Mesothelial cell of epicardium (in vitro differentiated cells): ENCODE results near the gene RBM4B. TPM values are rescaled to one million over a fixed set of nuclear protein-coding genes. Genes with fewer than 3 reads are reported as not detected.

Experiments
- DNase-seq, 2 experiments: peaks; one replicate each; pipeline ENCODE4 v3.0.0; 2021; ENCODE audit warnings: low spot score in 2 of 2; ENCODE audit not compliant: unreplicated experiment in 2 of 2
- H3K27ac Mint-ChIP-seq: 2 replicates; pipeline ENCODE4 v1.8.0; 2021; ENCODE audit warnings: mixed read lengths
- H3K27me3 Mint-ChIP-seq: 2 replicates; pipeline ENCODE4 v1.8.0; 2021; ENCODE audit warnings: low read depth, mixed read lengths
- H3K36me3 Mint-ChIP-seq: 2 replicates; pipeline ENCODE4 v1.8.0; 2021; ENCODE audit warnings: mixed read lengths
- H3K4me1 Mint-ChIP-seq: 2 replicates; pipeline ENCODE4 v1.8.0; 2021; ENCODE audit warnings: mixed read lengths
- H3K4me3 Mint-ChIP-seq: 2 replicates; pipeline ENCODE4 v1.8.0; 2021; ENCODE audit warnings: mild to moderate bottlenecking, moderate library complexity, mixed read lengths
- H3K9me3 Mint-ChIP-seq: 2 replicates; pipeline ENCODE4 v1.8.0; 2021; ENCODE audit warnings: mixed read lengths
- total RNA-seq: library from RNA; stranded (reverse); gene quantifications from 3 replicates; pipeline ENCODE4 v1.2.1, GENCODE V29; 2021
- TF ChIP-seq, protein P1 (sequence below): fragments of 200-600 bp; sonication (generic); IDR thresholded peaks from one replicate; pipeline ENCODE4 v1.5.0; 2021; ENCODE audit warnings: antibody characterized with exemption; ENCODE audit not compliant: unreplicated experiment

RBM4B gene
- total RNA-seq, 1 donor from 2014 or later = 39.6 TPM

DNA sequence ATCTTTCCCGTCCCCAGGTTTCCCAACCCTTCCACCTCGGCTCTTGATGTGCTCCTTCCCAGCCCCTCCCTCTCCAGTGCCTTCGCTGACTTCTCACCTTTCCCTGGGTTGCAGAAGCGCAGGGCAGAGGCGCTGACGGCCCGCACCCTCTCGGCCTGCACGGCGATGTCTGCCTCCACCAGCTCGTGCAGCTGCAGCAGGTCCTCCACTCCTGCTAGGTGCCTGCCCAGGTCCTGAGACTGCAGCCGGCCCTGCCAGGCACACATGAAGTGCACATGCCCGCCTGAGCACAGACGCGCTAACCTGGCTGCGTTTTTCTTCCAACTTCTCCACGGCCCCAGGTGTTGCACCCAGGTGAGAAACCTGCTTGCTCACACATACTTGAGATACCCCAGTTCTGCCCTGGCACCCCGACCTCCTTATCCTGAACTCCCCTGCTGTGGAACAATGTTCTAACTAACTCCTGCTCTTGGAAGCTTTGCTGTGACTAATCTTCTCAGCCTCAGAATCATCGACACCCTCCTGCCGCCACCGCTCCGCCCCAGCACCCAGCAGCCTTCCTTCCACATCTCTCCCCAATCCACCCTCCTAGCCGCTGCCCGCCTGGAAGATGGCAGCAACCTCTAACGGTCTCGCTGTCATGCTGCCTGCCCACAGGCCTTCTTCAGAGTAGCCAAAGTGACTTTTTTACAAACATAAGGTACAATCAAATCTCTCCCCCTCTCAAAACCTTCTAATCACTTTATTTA lies 28.1 kb upstream of the RBM4B start:
- no peak for DNase-seq
- no peaks in the 10 kb centered on the region for H3K9me3 Mint-ChIP-seq
- peaks cover 2% of the 10 kb centered on the region for H3K4me1 Mint-ChIP-seq
- no peak overlapping the region for H3K27ac Mint-ChIP-seq
- H3K4me3 Mint-ChIP-seq = no peak overlapping the region
- TF ChIP-seq, protein P1, sequence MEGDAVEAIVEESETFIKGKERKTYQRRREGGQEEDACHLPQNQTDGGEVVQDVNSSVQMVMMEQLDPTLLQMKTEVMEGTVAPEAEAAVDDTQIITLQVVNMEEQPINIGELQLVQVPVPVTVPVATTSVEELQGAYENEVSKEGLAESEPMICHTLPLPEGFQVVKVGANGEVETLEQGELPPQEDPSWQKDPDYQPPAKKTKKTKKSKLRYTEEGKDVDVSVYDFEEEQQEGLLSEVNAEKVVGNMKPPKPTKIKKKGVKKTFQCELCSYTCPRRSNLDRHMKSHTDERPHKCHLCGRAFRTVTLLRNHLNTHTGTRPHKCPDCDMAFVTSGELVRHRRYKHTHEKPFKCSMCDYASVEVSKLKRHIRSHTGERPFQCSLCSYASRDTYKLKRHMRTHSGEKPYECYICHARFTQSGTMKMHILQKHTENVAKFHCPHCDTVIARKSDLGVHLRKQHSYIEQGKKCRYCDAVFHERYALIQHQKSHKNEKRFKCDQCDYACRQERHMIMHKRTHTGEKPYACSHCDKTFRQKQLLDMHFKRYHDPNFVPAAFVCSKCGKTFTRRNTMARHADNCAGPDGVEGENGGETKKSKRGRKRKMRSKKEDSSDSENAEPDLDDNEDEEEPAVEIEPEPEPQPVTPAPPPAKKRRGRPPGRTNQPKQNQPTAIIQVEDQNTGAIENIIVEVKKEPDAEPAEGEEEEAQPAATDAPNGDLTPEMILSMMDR = no peak
- no peaks in the 10 kb centered on the region for H3K27me3 Mint-ChIP-seq
- peaks cover 24% of the 10 kb centered on the region for H3K36me3 Mint-ChIP-seq

GRCh38 chr11:66704659-66705360 lies 27.1 kb upstream of the RBM4B start:
- H3K9me3 Mint-ChIP-seq = no peaks in the 10 kb centered on the region
- peaks cover 2% of the 10 kb centered on the region for H3K4me1 Mint-ChIP-seq
- no peak overlapping the region for H3K4me3 Mint-ChIP-seq
- H3K27me3 Mint-ChIP-seq = no peaks in the 10 kb centered on the region
- DNase-seq = no peak
- H3K36me3 Mint-ChIP-seq = peaks cover 28% of the 10 kb centered on the region
- no peak overlapping the region for H3K27ac Mint-ChIP-seq
- TF ChIP-seq, protein P1 = no peak

DNA sequence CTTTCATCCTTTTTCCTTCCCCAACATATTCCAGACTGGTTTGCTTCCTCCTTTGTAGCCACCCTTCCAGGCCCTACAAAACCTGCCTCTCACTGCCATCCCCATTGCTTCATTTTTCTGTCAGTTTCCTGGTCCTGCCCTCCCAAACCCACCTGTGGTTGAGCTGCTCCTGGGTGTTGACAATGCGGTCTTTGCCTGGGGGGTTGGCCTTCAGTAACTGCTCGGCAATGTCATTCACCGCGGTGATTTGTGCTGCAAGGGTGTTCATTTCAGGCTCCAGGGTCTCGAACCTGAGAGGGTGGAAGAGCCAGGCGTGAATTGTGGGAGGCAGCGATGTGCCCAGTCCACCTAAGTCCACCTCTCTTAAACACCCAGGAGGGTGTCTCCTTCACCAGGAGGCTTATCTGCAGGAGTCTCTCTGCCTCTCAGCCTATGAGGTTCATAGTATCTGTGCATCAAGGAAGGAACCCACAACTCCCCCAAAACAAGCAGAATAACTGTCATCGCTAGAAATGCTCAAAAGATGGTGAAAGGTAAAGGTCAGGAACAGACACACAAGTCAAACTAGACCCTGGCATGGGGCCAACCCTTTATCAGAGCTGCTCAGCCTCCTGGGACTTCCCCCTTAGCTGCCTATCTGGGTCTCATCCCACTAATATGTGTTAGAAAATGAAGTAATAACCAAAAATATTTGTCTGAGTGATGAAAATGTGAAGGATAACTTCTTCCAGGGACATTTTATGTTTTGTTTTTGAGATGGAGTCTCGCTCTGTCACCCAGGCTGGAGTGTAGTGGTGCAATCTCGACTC lies 23.9 kb upstream of the RBM4B start:
- TF ChIP-seq, protein P1 = no peak
- no peaks in the 10 kb centered on the region for H3K27me3 Mint-ChIP-seq
- H3K27ac Mint-ChIP-seq = no peak overlapping the region
- H3K9me3 Mint-ChIP-seq = no peaks in the 10 kb centered on the region
- peaks cover 2% of the 10 kb centered on the region for H3K4me1 Mint-ChIP-seq
- H3K36me3 Mint-ChIP-seq = peaks cover 42% of the 10 kb centered on the region
- H3K4me3 Mint-ChIP-seq = no peak overlapping the region
- DNase-seq = no peak

DNA sequence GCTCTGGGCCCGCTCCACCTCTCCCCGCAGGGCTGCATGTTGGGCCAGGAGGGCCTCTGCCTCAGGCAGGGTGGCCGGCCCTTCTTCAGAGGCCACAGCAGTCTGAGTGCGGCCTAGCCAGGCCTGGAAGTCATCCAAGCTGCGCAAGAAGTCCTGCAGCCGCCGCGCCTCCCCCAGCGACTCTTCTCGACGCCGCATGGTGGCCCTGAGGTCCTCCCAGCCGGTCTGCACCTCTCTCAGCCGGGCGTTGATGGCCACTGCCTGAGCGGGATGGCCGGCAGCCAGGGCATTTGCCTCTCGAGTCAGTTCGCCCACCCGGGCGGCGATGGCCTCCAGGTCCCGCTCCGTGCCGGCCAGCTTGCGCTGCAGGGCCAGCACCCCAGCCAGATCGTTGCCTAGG lies 23.1 kb upstream of the RBM4B start:
- Mint-ChIP-seq H3K27ac (no peak overlapping the region), H3K4me3 (no peak overlapping the region), H3K9me3 (no peaks in the 10 kb centered on the region), H3K4me1 (peaks cover 2% of the 10 kb centered on the region), H3K36me3 (peaks cover 38% of the 10 kb centered on the region), H3K27me3 (no peaks in the 10 kb centered on the region)
- TF ChIP-seq, protein P1 = no peak
- DNase-seq = no peak

DNA sequence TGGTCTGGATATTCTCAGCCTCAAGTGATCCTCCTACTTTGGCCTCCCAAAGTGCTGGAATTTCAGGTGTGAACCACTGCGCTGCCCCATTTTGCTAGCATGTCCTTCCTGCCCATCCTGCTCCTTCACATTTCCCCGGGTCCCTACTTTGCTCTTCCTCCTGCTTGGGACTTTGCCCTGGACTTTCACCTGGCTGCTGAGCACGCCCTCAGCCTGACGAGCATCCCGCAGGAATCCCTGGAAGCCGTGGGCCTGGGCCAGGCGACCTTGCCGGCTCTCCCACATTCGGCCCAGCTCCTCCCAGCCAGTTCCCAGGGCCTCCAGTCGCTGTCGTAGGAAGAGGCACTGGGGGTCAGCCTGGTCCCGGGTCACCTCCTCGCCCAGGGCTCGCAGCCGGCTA lies 22.6 kb upstream of the RBM4B start:
- H3K4me1 Mint-ChIP-seq = peaks cover 2% of the 10 kb centered on the region
- peaks cover 35% of the 10 kb centered on the region for H3K36me3 Mint-ChIP-seq
- H3K27me3 Mint-ChIP-seq = no peaks in the 10 kb centered on the region
- TF ChIP-seq, protein P1 = no peak
- H3K27ac Mint-ChIP-seq = no peak overlapping the region
- H3K4me3 Mint-ChIP-seq = no peak overlapping the region
- no peak for DNase-seq
- H3K9me3 Mint-ChIP-seq = no peaks in the 10 kb centered on the region
